Ovary (tissue), 9 donors: ENCODE measurements around the gene FOXL2. TPM values are rescaled to one million over a fixed set of nuclear protein-coding genes. Genes with fewer than 3 reads are reported as not detected.
A peak's percentile ranks its signal among the peaks of the same experiment; 100 is the strongest.
"Not testable (repeated sequence)": the region's sequence is repeated elsewhere in the genome, so short reads cannot be mapped to it uniquely, and the experiment has no call there.

Experiments used
- DNase-seq, 5 donors: peaks; one replicate each; pipeline ENCODE4 v3.0.0-alpha.2; 2019 to 2020
- H3K27ac ChIP-seq, 2 donors: fragments of 200-600 bp; one replicate each; pipeline versions ENCODE4 v1.5.1 to v1.8.0; 2019 to 2022
- H3K27me3 ChIP-seq: fragments of 200-600 bp; one replicate; pipeline ENCODE4 v1.8.0; 2022
- H3K36me3 ChIP-seq: fragments of 200-600 bp; sonication (generic); one replicate; pipeline ENCODE4 v1.5.1; 2019
- H3K4me1 ChIP-seq: one replicate; pipeline ENCODE4 v1.8.1; 2013; ENCODE audit warnings: mild to moderate bottlenecking, moderate library complexity; ENCODE audit not compliant: insufficient read depth
- H3K4me3 ChIP-seq: fragments of 200-600 bp; sonication (generic); one replicate; pipeline ENCODE4 v1.5.1; 2017
- H3K9me3 ChIP-seq, 2 donors: fragments of 200-600 bp in 1 of 2; sonication (generic) in 1 of 2; one replicate each; pipeline versions ENCODE4 v1.5.1 to v1.8.1; 2013 to 2019; ENCODE audit warnings: mild to moderate bottlenecking in 1 of 2, moderate library complexity in 1 of 2
- EP300 ChIP-seq: sonication (generic); formaldehyde crosslinking; IDR thresholded peaks from one replicate; pipeline ENCODE4 v1.6.1; 2017; ENCODE audit warnings: antibody characterized with exemption
- POLR2A ChIP-seq: fragments of 450-650 bp; IDR thresholded peaks from one replicate; pipeline ENCODE4 v1.6.1; 2017; ENCODE audit warnings: antibody characterized with exemption, mild to moderate bottlenecking, moderate library complexity
- WGBS, 3 donors: extraction: QIAGEN DNeasy Blood & Tissue Kit in 1 of 3; methylation state at CpG; one replicate each; pipeline versions ENCODE4 v1.1.5 to v1.1.7; 2013 to 2017; 5-methylcytosine and 5-hydroxymethylcytosine counted together
- intact Hi-C, 4 donors: fragments of 100-400 bp; cut with DNase I; formaldehyde crosslinking; loops; one replicate each; pipeline versions ENCODE4 v1.11.0 to v1.15.1; 2022 to 2023
- polyA plus RNA-seq, 2 donors: library from polyadenylated mRNA; stranded (reverse); fragments of 200-250 nt in 1 of 2; fragments of 350-450 nt in 1 of 2; fragmentation: Illumina TruSeq in 1 of 2; extraction: RNeasy Lipid Tissue Mini Kit (QIAGEN cat#74804) in 1 of 2; gene quantifications; one replicate each; pipeline ENCODE4 v1.2.3, GENCODE V29; 2013 to 2014
- total RNA-seq, 7 donors: library from RNA; depleted of rRNA in 2 of 7; stranded (reverse); fragments of >200 nt in 2 of 7; fragmentation: NEBNext Ultra II Directional in 3 of 7; extraction: Animal tissue kit (Norgen Biotek cat#: 25700) in 3 of 7; gene quantifications; one replicate each; pipeline versions ENCODE4 v1.1.0 to v1.2.4, GENCODE V29; 2016 to 2023
- TF ChIP-seq, protein P1 (sequence below), 3 donors: fragments of 450-650 bp in 2 of 3; fragments of 200-600 bp in 1 of 3; IDR thresholded peaks; one replicate each; pipeline versions ENCODE4 v1.5.1 to v1.8.0; 2016 to 2022; ENCODE audit warnings: antibody characterized with exemption in 3 of 3, mild to moderate bottlenecking in 1 of 3
- donor health status: DM: no; HTN: no; CAD: no; lungs with moderate emphysema.
- donor health status: DM: no; HTN: no; CAD: no.
- donor health status: Bipolar disorder and iron deficiency.
- donor health status: DM: yes; HTN: yes; CAD: no.
- donor health status: DM: no; HTN: no; CAD: no.
- donor health status: DM: yes; HTN: yes; CAD: no.

Gene FOXL2
- total and polyA plus RNA-seq, 9 donors: 22.7 to 184 (median 88.8) TPM

DNA sequence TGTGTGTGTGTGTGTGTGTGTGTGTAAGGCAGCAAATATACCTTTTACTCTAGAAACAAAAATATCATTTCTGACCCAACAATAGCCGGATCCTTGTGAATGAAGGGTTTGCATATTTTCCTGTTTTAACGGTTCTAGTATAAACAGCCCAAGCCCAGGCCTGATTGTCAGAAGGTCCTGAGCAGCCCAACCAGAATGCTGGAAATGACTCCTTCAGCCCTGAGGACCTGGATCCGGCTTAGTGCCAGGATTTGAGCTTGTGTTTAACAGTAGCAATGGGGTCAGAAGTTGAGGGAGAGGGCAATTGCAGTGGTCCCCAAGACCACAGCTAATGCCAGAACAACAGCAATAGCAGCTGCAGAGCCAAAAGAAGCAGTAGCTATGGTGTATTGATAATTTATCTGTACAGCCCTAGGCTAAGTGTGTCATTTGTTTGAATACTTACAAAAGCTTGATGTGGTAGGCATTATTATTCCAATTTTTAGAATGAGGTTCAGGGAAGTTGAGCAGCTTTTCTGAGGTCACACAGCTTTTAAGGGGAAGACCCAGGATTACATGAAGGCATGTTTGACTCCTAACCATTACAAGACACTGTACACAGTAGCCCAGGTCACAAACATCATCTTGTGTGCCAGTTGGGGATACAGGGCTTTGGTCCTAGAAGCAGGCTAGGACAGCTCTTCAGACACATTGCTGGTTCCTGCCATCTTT is 12.8 kb downstream of the FOXL2 start:
- WGBS, 3 donors: 9 to 35% (median 15%) methylated on average over 3 of the region's 3 CpGs
- TF ChIP-seq, protein P1, sequence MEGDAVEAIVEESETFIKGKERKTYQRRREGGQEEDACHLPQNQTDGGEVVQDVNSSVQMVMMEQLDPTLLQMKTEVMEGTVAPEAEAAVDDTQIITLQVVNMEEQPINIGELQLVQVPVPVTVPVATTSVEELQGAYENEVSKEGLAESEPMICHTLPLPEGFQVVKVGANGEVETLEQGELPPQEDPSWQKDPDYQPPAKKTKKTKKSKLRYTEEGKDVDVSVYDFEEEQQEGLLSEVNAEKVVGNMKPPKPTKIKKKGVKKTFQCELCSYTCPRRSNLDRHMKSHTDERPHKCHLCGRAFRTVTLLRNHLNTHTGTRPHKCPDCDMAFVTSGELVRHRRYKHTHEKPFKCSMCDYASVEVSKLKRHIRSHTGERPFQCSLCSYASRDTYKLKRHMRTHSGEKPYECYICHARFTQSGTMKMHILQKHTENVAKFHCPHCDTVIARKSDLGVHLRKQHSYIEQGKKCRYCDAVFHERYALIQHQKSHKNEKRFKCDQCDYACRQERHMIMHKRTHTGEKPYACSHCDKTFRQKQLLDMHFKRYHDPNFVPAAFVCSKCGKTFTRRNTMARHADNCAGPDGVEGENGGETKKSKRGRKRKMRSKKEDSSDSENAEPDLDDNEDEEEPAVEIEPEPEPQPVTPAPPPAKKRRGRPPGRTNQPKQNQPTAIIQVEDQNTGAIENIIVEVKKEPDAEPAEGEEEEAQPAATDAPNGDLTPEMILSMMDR (IDR thresholded peaks at IDR 0.05): no peak
- TF ChIP-seq EP300 (no peak), POLR2A (no peak)
- Histone ChIP-seq H3K4me1 (peaks cover 10% of the 10 kb centered on the region), H3K27me3 (no peaks in the 10 kb centered on the region), H3K4me3 (no peak overlapping the region), H3K27ac (no peak overlapping the region), H3K36me3 (no peaks in the 10 kb centered on the region), H3K9me3 (no peaks in the 10 kb centered on the region)
- peak in 2 of 5 donors; percentile 40 to 56 for DNase-seq
- intact Hi-C loops: loop anchor here in 1 of 4 donors (5.0 kb wide), 1 partner anchor 398 kb away; no protein-coding TSS in a partner anchor

DNA sequence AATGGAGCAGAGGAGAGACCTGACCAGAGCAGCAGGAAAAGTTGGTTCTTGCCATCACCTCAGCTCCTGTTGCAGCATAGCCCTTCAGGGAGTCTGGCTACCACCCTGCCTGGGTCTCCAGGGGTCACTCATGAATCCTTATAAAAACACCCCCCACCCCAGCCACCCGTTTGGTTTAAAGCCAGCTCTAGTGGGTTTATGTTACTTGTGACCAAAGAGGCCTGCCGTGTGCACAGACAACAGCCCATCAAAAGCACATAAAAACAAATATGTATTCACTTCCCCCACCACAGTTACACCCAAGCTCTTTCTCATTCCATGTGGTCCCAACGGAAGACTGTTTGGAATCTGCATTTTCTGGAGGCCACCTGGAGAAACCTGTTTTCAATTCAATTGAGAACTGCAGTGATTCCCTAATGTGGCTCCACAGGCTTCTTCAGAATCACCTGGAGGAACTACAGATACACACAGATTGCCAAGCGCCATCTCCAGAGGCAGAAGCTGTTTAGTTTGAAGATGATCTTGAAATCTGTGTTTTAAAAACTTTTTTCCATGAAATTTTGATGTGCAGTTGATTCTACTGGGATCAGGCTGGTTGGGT is 13.8 kb downstream of the FOXL2 start:
- no peak for DNase-seq
- Histone ChIP-seq H3K27me3 (no peaks in the 10 kb centered on the region), H3K9me3 (no peaks in the 10 kb centered on the region), H3K36me3 (no peaks in the 10 kb centered on the region), H3K4me1 (peaks cover 10% of the 10 kb centered on the region), H3K4me3 (no peak overlapping the region), H3K27ac (no peak overlapping the region)
- intact Hi-C loops: loop anchor here in 1 of 4 donors (5.0 kb wide), 1 partner anchor 399 kb away; no protein-coding TSS in a partner anchor
- WGBS, 3 donors: 66 to 78% (median 67%) methylated on average over 4 of the region's 4 CpGs
- TF ChIP-seq, protein P1 (IDR thresholded peaks at IDR 0.05): no peak
- no peak for TF ChIP-seq EP300
- TF ChIP-seq POLR2A: no peak

DNA sequence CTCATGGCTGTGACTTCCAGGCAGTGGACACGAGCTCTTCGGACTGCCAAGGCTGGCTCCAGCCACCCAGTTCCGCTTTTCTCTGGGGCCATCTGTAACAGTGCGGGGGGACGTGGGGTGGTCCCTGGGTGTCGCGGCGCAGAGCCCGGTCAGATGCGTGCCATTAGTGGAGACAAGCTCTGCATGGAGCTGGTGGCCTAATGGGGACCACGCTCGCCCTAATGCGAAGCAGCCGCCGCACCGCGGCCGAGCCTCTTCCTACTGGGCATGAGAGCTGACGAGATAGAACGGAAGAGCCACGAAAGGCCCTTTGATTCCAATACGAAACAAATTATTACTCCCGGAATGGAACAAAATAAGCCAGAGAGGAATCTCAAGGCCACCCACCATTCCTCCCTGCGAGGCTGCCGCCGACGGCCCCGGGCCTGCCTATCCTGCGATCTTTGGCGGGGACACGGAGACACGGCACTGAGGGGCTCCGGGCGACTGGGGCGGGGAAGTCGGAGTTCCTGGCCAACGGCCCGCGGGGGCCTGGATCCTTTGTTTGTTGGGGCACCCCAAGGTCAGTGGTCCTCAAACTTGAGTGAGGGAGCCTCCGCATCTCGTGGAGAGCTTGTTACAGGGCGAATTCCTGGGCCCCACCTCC is 18.1 kb downstream of the FOXL2 start:
- WGBS, 3 donors: 90 to 91% (median 91%) methylated on average over 42 of the region's 42 CpGs
- no peak for TF ChIP-seq EP300
- TF ChIP-seq, protein P1 (IDR thresholded peaks at IDR 0.05): no peak
- no peak for TF ChIP-seq POLR2A
- no peaks in the 10 kb centered on the region for H3K9me3 ChIP-seq
- no peak for DNase-seq
- H3K4me3 ChIP-seq: no peak overlapping the region
- H3K27me3 ChIP-seq: no peaks in the 10 kb centered on the region
- intact Hi-C loops: no loop called here
- no peaks in the 10 kb centered on the region for H3K36me3 ChIP-seq
- no peak overlapping the region for H3K27ac ChIP-seq
- H3K4me1 ChIP-seq: peaks cover 1% of the 10 kb centered on the region

DNA sequence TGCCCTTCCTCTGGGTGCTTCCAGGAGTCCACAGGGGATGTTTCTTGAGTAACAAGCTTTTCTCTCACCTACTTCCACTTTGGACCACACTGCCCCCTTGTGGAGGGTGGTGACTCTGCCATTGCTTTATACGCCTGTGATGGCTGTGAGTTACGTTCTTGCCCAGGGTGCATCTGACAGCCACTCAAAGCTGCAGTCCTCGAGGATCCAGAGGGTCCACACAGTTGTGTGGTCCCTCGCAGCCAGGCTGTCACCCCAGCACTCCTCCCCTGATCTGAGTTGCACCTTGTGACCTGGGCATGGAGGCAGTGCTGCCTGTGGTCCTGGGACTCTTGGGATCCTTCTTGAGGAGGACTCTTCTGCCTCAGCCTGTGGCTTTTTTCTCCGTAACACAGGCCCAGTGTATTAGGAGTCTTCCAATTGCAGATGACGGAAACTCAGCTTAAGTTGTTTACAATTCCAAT is 23.4 kb downstream of the FOXL2 start:
- intact Hi-C loops: loop anchor here in 1 of 4 donors (5.0 kb wide), 1 partner anchor 506 kb away; no protein-coding TSS in a partner anchor
- DNase-seq: peak; percentile 33 to 73 (median 64)
- Histone ChIP-seq H3K4me3 (no peak overlapping the region), H3K27me3 (no peaks in the 10 kb centered on the region), H3K27ac (no peak overlapping the region), H3K9me3 (no peaks in the 10 kb centered on the region), H3K4me1 (peaks cover 1% of the 10 kb centered on the region), H3K36me3 (no peaks in the 10 kb centered on the region)
- TF ChIP-seq, protein P1 (IDR thresholded peaks at IDR 0.05): peak; percentile 22 to 51 (median 40)
- no peak for TF ChIP-seq EP300
- WGBS, 3 donors: 53 to 79% (median 76%) methylated on average over 6 of the region's 6 CpGs

DNA sequence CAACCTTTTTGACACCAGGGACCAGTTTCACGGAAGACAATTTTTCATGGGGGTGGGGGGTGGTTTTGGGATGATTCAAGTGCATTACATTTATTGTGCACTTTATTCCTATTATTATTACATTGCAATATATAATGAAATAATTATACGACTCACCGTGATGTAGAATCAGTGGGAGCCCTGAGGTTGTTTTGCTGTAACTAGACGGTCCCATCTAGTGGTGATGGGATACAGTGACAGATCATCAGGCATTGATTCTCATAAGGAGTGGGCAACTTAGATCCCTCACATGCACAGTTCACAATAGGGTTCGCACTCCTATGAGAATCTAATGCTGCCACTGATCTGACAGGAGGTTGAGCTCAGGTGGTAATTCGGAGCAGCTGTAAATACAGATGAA is 24.5 kb downstream of the FOXL2 start:
- not testable (repeated sequence) for DNase-seq, H3K27me3 ChIP-seq, H3K4me1 ChIP-seq, H3K36me3 ChIP-seq, H3K27ac ChIP-seq, H3K4me3 ChIP-seq, H3K9me3 ChIP-seq
- 90 to 93% (median 91%) methylated on average over 6 of the region's 6 CpGs for WGBS, 3 donors
- intact Hi-C loops: loop anchor here in 1 of 4 donors (5.0 kb wide), 1 partner anchor 505 kb away; no protein-coding TSS in a partner anchor
